ENCODE measurements around the gene ME3. TPM values are rescaled to one million over a fixed set of nuclear protein-coding genes. Genes with fewer than 3 reads are reported as not detected.

The ME3 gene
- total RNA-seq, 4 donors from 2014 or later, result 1.9 to 11.0 (median 6.0) TPM

DNA sequence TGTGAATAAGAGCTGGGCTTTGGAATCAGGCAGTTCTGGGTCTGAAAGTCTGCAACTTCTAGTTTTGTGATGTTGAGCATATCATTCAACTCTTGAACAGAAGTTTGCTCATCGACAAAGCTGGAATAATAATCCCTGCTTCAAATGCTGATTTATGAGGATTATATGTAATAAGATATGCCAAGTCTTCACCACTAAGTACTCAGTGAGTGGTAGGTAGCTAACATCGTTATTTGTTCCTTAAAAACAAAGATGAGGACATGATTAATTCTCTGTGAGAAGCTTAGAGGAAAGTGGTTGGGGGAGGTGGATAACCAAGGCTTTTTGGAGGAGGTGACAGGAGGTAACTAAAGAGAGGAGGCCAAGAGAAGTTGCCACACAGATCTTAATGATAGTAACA lies 96.5 kb downstream of the ME3 start:
- TF ChIP-seq CTCF (IDR thresholded peaks at IDR 0.05), result no peak
- TF ChIP-seq POLR2A (IDR thresholded peaks at IDR 0.05), result no peak
- WGBS, 2 donors, result 79 to 91% methylated on average over 2 of the region's 2 CpGs
- no peak for DNase-seq (ENCODE audit: low spot score in 2 of 2)
- intact Hi-C loops (cut with DNase I; ENCODE audit: low total_unique reads), result no loop called here
- no peak overlapping the region for H3K4me3 ChIP-seq (ENCODE audit: low read depth, poor library complexity, severe bottlenecking)

DNA sequence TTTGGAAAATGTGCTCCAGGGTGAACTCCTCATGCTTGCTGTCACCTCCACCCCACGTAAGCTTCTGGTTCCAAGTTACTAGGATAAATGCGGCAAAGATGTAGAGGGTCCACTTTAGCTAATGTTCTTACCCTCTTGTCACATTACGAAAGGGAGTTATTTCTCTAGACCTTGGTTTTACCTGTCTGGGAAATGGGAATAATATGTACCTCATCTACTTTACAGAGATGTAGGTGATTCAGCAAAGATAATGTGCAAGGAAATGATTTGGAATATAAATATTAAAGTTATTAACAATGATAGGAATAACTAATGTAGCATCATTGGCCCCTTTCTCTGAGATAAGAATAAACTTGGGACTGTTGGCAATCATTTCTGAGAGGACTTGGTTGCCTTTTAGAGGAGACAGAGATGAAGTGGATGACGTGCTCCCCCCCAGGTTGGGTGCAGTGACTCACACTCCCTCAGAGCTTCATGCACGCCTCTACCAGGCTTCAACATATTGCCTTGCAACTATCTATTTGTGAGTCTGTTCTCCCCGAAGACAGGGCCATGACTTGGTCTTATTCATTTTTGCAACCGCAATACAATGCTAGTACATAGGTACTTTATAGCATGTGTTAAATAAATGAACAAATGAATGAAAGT lies 97.1 kb downstream of the ME3 start:
- H3K4me3 ChIP-seq (ENCODE audit: low read depth, poor library complexity, severe bottlenecking), result no peak overlapping the region
- 95 to 96% methylated on average over 7 of the region's 7 CpGs for WGBS, 2 donors
- DNase-seq (ENCODE audit: low spot score in 2 of 2), result no peak
- intact Hi-C loops (cut with DNase I; ENCODE audit: low total_unique reads), result no loop called here
- TF ChIP-seq CTCF (IDR thresholded peaks at IDR 0.05), result no peak

DNA sequence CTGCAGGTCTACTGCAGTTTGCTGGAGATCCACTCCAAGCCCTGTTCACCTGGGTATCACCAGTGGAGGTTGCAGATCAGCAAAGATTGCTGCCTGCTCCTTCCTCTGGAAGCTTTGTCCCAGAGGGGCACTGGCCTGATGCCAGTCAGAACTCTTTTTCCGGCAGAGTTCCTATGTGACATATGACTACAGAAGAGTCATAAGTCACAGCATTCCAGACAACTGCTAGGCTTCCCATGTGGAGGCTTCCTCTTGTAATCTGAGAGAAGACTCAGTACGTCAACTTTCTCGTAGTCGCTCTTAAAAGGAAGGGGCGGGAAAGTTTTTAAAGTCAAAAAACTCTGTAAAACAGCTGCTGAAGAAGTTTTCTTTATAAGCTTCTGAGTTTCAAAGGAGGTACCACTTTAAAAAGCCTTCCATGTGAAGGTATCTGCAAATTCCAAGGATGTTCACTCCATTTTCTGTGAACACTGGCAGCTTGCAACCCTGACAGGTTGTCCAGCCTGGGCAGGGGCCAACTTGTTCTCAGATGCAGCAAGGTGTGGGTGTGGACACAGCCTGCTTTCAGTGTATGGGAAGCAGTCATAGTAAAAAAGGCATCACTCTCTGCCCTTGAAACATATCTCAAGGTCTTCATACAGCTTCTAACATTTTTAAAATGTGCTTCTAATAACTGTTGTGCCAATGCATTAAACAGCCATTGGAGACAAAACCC lies 97.8 kb downstream of the ME3 start:
- no peak overlapping the region for H3K4me3 ChIP-seq (ENCODE audit: low read depth, poor library complexity, severe bottlenecking)

GRCh38 chr11:86571273-86571948 lies 101.0 kb downstream of the ME3 start:
- 90 to 91% methylated on average over 5 of the region's 5 CpGs for WGBS, 2 donors
- intact Hi-C loops (cut with DNase I; ENCODE audit: low total_unique reads), result no loop called here
- TF ChIP-seq POLR2A (IDR thresholded peaks at IDR 0.05) (no peak), CTCF (IDR thresholded peaks at IDR 0.05) (no peak)
- no peak for DNase-seq (ENCODE audit: low spot score in 2 of 2)
- H3K4me3 ChIP-seq (ENCODE audit: low read depth, poor library complexity, severe bottlenecking), result no peak overlapping the region

More for the DNA sequence above, 97.8 kb downstream of the ME3 start:
- no peak for DNase-seq (ENCODE audit: low spot score in 2 of 2)
- TF ChIP-seq POLR2A (IDR thresholded peaks at IDR 0.05) (no peak), CTCF (IDR thresholded peaks at IDR 0.05) (no peak)
- 61 to 67% methylated on average over 5 of the region's 5 CpGs for WGBS, 2 donors
- intact Hi-C loops (cut with DNase I; ENCODE audit: low total_unique reads), result no loop called here

GRCh38 chr11:86570451-86570850 lies 102.0 kb downstream of the ME3 start:
- intact Hi-C loops (cut with DNase I; ENCODE audit: low total_unique reads), result no loop called here
- 82 to 87% methylated on average over 3 of the region's 3 CpGs for WGBS, 2 donors
- no peak for DNase-seq (ENCODE audit: low spot score in 2 of 2)
- no peak for TF ChIP-seq POLR2A (IDR thresholded peaks at IDR 0.05)
- TF ChIP-seq CTCF (IDR thresholded peaks at IDR 0.05), result no peak
- H3K4me3 ChIP-seq (ENCODE audit: low read depth, poor library complexity, severe bottlenecking), result no peak overlapping the region

Data from lower leg skin (tissue), 4 donors.